CD4-positive, CD25-positive, alpha-beta regulatory T cell (primary cell): ENCODE measurements around the gene DPY19L3. TPM values are rescaled to one million over a fixed set of nuclear protein-coding genes. Genes with fewer than 3 reads are reported as not detected.
A peak's percentile ranks its signal among the peaks of the same experiment; 100 is the strongest.

Source experiments
- ATAC-seq, 2 donors: fragments of 150-1000 bp; cut with Tn5 transposase; one replicate each; pipeline ENCODE4 v1.10.0; 2021; ENCODE audit warnings: low read depth in 2 of 2, moderate number of reproducible peaks in 2 of 2, moderate library complexity in 1 of 2
- DNase-seq, 3 donors: peaks; one replicate each; pipeline versions ENCODE4 v3.0.0 to v3.0.0-alpha.2; 2012 to 2022; ENCODE audit warnings: mixed read lengths in 1 of 3
- H3K27ac ChIP-seq: one replicate; pipeline ENCODE4 v1.7.0; 2013; ENCODE audit warnings: mild to moderate bottlenecking, low read length; ENCODE audit not compliant: insufficient read depth, poor library complexity, severe bottlenecking
- H3K27me3 ChIP-seq: one replicate; pipeline ENCODE4 v1.7.0; 2013; ENCODE audit warnings: low read length; ENCODE audit not compliant: control insufficient read depth, insufficient read depth
- H3K36me3 ChIP-seq: one replicate; pipeline ENCODE4 v1.7.0; 2013; ENCODE audit warnings: mild to moderate bottlenecking, low read length, moderate library complexity; ENCODE audit not compliant: control insufficient read depth, insufficient read depth
- H3K4me1 ChIP-seq: 2 replicates; pipeline ENCODE4 v1.7.0; 2013; ENCODE audit warnings: mild to moderate bottlenecking, low read length; ENCODE audit not compliant: insufficient read depth, control insufficient read depth, poor library complexity, severe bottlenecking
- H3K4me3 ChIP-seq: one replicate; pipeline ENCODE4 v1.7.0; 2013; ENCODE audit warnings: low read depth, mild to moderate bottlenecking, low read length, moderate library complexity
- H3K9me3 ChIP-seq, 2 experiments: 1 replicate in 1 of 2; 2 replicates in 1 of 2; pipeline ENCODE4 v1.7.0; 2013; ENCODE audit warnings: low read length in 2 of 2, mild to moderate bottlenecking in 1 of 2, moderate library complexity in 1 of 2; ENCODE audit not compliant: control insufficient read depth in 2 of 2
- H3K27ac Mint-ChIP-seq, 3 donors: one replicate each; pipeline ENCODE4 v1.8.0; 2020 to 2022; ENCODE audit warnings: mild to moderate bottlenecking in 3 of 3, mixed read lengths in 3 of 3, moderate library complexity in 2 of 3
- H3K27me3 Mint-ChIP-seq: one replicate; pipeline ENCODE4 v1.8.0; 2022; ENCODE audit warnings: mild to moderate bottlenecking, mixed read lengths
- H3K36me3 Mint-ChIP-seq: one replicate; pipeline ENCODE4 v1.8.0; 2020; ENCODE audit warnings: mixed read lengths
- H3K4me1 Mint-ChIP-seq, 4 donors: one replicate each; pipeline ENCODE4 v1.8.0; 2020 to 2022; ENCODE audit warnings: mixed read lengths in 4 of 4, mild to moderate bottlenecking in 1 of 4
- H3K4me3 Mint-ChIP-seq, 4 donors: one replicate each; pipeline ENCODE4 v1.8.0; 2020 to 2022; ENCODE audit warnings: mild to moderate bottlenecking in 4 of 4, mixed read lengths in 4 of 4, moderate library complexity in 3 of 4
- H3K9me3 Mint-ChIP-seq, 7 donors: one replicate each; pipeline ENCODE4 v1.8.0; 2020 to 2022; ENCODE audit warnings: mixed read lengths in 7 of 7, mild to moderate bottlenecking in 3 of 7, moderate library complexity in 2 of 7
- polyA plus RNA-seq, 4 donors: library from polyadenylated mRNA; unstranded; fragments of 300-500 nt; fragmentation: Illumina TruSeq; gene quantifications; one replicate each; pipeline ENCODE4 v1.2.3, GENCODE V29; 2021
- total RNA-seq: library from RNA; stranded (reverse); gene quantifications from one replicate; pipeline ENCODE4 v1.2.3, GENCODE V29; 2022

The DPY19L3 gene
- total and polyA plus RNA-seq, 5 donors from 2014 or later, result 4.5 to 17.4 (median 5.9) TPM

- DNase-seq, result peak in 1 of 3 donors; percentile 39
- H3K9me3 Mint-ChIP-seq, result no peaks in the 10 kb centered on the region
These were observed 58.7 kb downstream of the DPY19L3 start for GRCh38 chr19:32464279-32464678.

GRCh38 chr19:32465176-32465575 is 59.6 kb downstream of the DPY19L3 start:
- no peak overlapping the region for H3K27ac Mint-ChIP-seq

More at GRCh38 chr19:32464279-32464678, 58.7 kb downstream of the DPY19L3 start:
- no peak overlapping the region for H3K27ac Mint-ChIP-seq
- Histone ChIP-seq H3K4me1 (peaks cover 3% of the 10 kb centered on the region), H3K36me3 (no peaks in the 10 kb centered on the region), H3K4me3 (no peak overlapping the region), H3K27ac (no peak overlapping the region), H3K27me3 (no peaks in the 10 kb centered on the region), H3K9me3 (no peaks in the 10 kb centered on the region)
- ATAC-seq, result no peak
- peaks cover 14% of the 10 kb centered on the region for H3K36me3 Mint-ChIP-seq
- no peaks in the 10 kb centered on the region for H3K27me3 Mint-ChIP-seq
- H3K4me1 Mint-ChIP-seq, result peaks cover 0 to 7% (median 2%) of the 10 kb centered on the region in 4 donors
- H3K4me3 Mint-ChIP-seq, result no peak overlapping the region

GRCh38 chr19:32469795-32470194 is 64.2 kb downstream of the DPY19L3 start:
- no peaks in the 10 kb centered on the region for H3K4me1 ChIP-seq
- Mint-ChIP-seq H3K4me3 (no peak overlapping the region), H3K27me3 (no peaks in the 10 kb centered on the region), H3K36me3 (peaks cover 21% of the 10 kb centered on the region), H3K27ac (no peak overlapping the region), H3K9me3 (no peaks in the 10 kb centered on the region), H3K4me1 (no peaks in the 10 kb centered on the region)
- no peaks in the 10 kb centered on the region for H3K27me3 ChIP-seq
- H3K27ac ChIP-seq, result no peak overlapping the region
- no peaks in the 10 kb centered on the region for H3K36me3 ChIP-seq
- no peak overlapping the region for H3K4me3 ChIP-seq
- DNase-seq (no peak), ATAC-seq (no peak)
- no peaks in the 10 kb centered on the region for H3K9me3 ChIP-seq

More at GRCh38 chr19:32465176-32465575, 59.6 kb downstream of the DPY19L3 start:
- no peaks in the 10 kb centered on the region for H3K4me1 Mint-ChIP-seq
- no peak overlapping the region for H3K4me3 ChIP-seq
- peaks cover 10% of the 10 kb centered on the region for H3K36me3 Mint-ChIP-seq
- H3K9me3 ChIP-seq, result no peaks in the 10 kb centered on the region
- H3K4me3 Mint-ChIP-seq, result no peak overlapping the region
- ATAC-seq (no peak), DNase-seq (peak in 1 of 3 donors; percentile 53)
- H3K4me1 ChIP-seq, result no peaks in the 10 kb centered on the region
- no peak overlapping the region for H3K27ac ChIP-seq
- no peaks in the 10 kb centered on the region for H3K27me3 Mint-ChIP-seq
- no peaks in the 10 kb centered on the region for H3K9me3 Mint-ChIP-seq
- H3K36me3 ChIP-seq, result no peaks in the 10 kb centered on the region
- no peaks in the 10 kb centered on the region for H3K27me3 ChIP-seq

GRCh38 chr19:32471095-32471494 is 65.5 kb downstream of the DPY19L3 start:
- H3K27me3 Mint-ChIP-seq, result no peaks in the 10 kb centered on the region
- H3K27me3 ChIP-seq, result no peaks in the 10 kb centered on the region
- no peaks in the 10 kb centered on the region for H3K9me3 ChIP-seq
- H3K27ac Mint-ChIP-seq, result no peak overlapping the region
- H3K4me1 Mint-ChIP-seq, result no peaks in the 10 kb centered on the region
- no peaks in the 10 kb centered on the region for H3K4me1 ChIP-seq
- H3K36me3 ChIP-seq, result no peaks in the 10 kb centered on the region
- DNase-seq, result no peak
- no peak overlapping the region for H3K4me3 ChIP-seq
- no peak overlapping the region for H3K4me3 Mint-ChIP-seq
- H3K9me3 Mint-ChIP-seq, result no peaks in the 10 kb centered on the region
- peaks cover 16% of the 10 kb centered on the region for H3K36me3 Mint-ChIP-seq
- no peak overlapping the region for H3K27ac ChIP-seq
- no peak for ATAC-seq

GRCh38 chr19:32471811-32472210 is 66.2 kb downstream of the DPY19L3 start:
- Histone ChIP-seq H3K4me3 (no peak overlapping the region), H3K4me1 (no peaks in the 10 kb centered on the region), H3K9me3 (no peaks in the 10 kb centered on the region), H3K27ac (no peak overlapping the region), H3K27me3 (no peaks in the 10 kb centered on the region), H3K36me3 (no peaks in the 10 kb centered on the region)
- Mint-ChIP-seq H3K9me3 (no peaks in the 10 kb centered on the region), H3K36me3 (peaks cover 15% of the 10 kb centered on the region), H3K4me3 (no peak overlapping the region), H3K27ac (no peak overlapping the region), H3K27me3 (no peaks in the 10 kb centered on the region), H3K4me1 (no peaks in the 10 kb centered on the region)
- no peak for DNase-seq
- ATAC-seq, result no peak

GRCh38 chr19:32475141-32476031 is 69.8 kb downstream of the DPY19L3 start:
- H3K36me3 ChIP-seq, result peaks cover 9% of the 10 kb centered on the region
- Mint-ChIP-seq H3K27ac (no peak overlapping the region), H3K9me3 (no peaks in the 10 kb centered on the region), H3K27me3 (no peaks in the 10 kb centered on the region), H3K4me3 (no peak overlapping the region), H3K36me3 (peaks cover 29% of the 10 kb centered on the region), H3K4me1 (no peaks in the 10 kb centered on the region)
- H3K9me3 ChIP-seq, result no peaks in the 10 kb centered on the region
- no peaks in the 10 kb centered on the region for H3K4me1 ChIP-seq
- ATAC-seq (no peak), DNase-seq (no peak)
- H3K27ac ChIP-seq, result no peak overlapping the region
- H3K4me3 ChIP-seq, result no peak overlapping the region
- H3K27me3 ChIP-seq, result no peaks in the 10 kb centered on the region

GRCh38 chr19:32476032-32476350 is 70.4 kb downstream of the DPY19L3 start:
- Histone ChIP-seq H3K27ac (no peak overlapping the region), H3K4me3 (no peak overlapping the region), H3K27me3 (no peaks in the 10 kb centered on the region), H3K9me3 (no peaks in the 10 kb centered on the region), H3K36me3 (peaks cover 9% of the 10 kb centered on the region), H3K4me1 (no peaks in the 10 kb centered on the region)
- H3K27ac Mint-ChIP-seq, result no peak overlapping the region
- DNase-seq (no peak), ATAC-seq (no peak)
- no peak overlapping the region for H3K4me3 Mint-ChIP-seq
- H3K9me3 Mint-ChIP-seq, result no peaks in the 10 kb centered on the region
- H3K27me3 Mint-ChIP-seq, result no peaks in the 10 kb centered on the region
- H3K4me1 Mint-ChIP-seq, result no peaks in the 10 kb centered on the region
- H3K36me3 Mint-ChIP-seq, result peaks cover 34% of the 10 kb centered on the region

- Mint-ChIP-seq H3K36me3 (peaks cover 56% of the 10 kb centered on the region), H3K4me1 (no peaks in the 10 kb centered on the region), H3K9me3 (no peaks in the 10 kb centered on the region), H3K27me3 (no peaks in the 10 kb centered on the region), H3K4me3 (no peak overlapping the region), H3K27ac (no peak overlapping the region)
- Histone ChIP-seq H3K27ac (no peak overlapping the region), H3K9me3 (no peaks in the 10 kb centered on the region), H3K4me1 (no peaks in the 10 kb centered on the region), H3K27me3 (no peaks in the 10 kb centered on the region), H3K4me3 (no peak overlapping the region), H3K36me3 (peaks cover 21% of the 10 kb centered on the region)
- no peak for DNase-seq
- no peak for ATAC-seq
These were observed 74.8 kb downstream of the DPY19L3 start for GRCh38 chr19:32480321-32480720.
